Mucosa of descending colon (tissue), 3 donors: ENCODE measurements around the gene PTMS. TPM values are rescaled to one million over a fixed set of nuclear protein-coding genes. Genes with fewer than 3 reads are reported as not detected.

Experiments used
- ATAC-seq: fragments of 200-7000 bp; cut with Tn5 transposase; one replicate; pipeline ENCODE4 v1.9.1; 2020; ENCODE audit warnings: mild to moderate bottlenecking, moderate library complexity
- DNase-seq, 3 donors: peaks; one replicate each; pipeline ENCODE4 v3.0.0-alpha.2; 2020
- H3K36me3 ChIP-seq: fragments of 200-600 bp; one replicate; pipeline ENCODE4 v1.8.0; 2021; ENCODE audit warnings: low read depth, mild to moderate bottlenecking
- H3K4me1 ChIP-seq: fragments of 200-600 bp; one replicate; pipeline ENCODE4 v1.8.0; 2021; ENCODE audit warnings: low read depth, mild to moderate bottlenecking
- H3K4me3 ChIP-seq: fragments of 200-600 bp; one replicate; pipeline ENCODE4 v1.8.0; 2021; ENCODE audit warnings: mild to moderate bottlenecking
- H3K9me3 ChIP-seq: fragments of 200-600 bp; one replicate; pipeline ENCODE4 v1.8.0; 2021; ENCODE audit warnings: mild to moderate bottlenecking
- CTCF ChIP-seq: fragments of 200-600 bp; IDR thresholded peaks from one replicate; pipeline ENCODE4 v1.8.0; 2022; ENCODE audit warnings: antibody characterized with exemption, mild to moderate bottlenecking
- intact Hi-C, 2 donors: fragments of 100-400 bp; cut with DNase I in 1 of 2; cut with micrococcal nuclease in 1 of 2; formaldehyde crosslinking; loops; one replicate each; pipeline versions ENCODE4 v1.11.0 to v1.11.1; 2022; cut with DNase I, micrococcal nuclease
- total RNA-seq, 3 donors: library from RNA; stranded (reverse); fragmentation: NEBNext Ultra II Directional in 2 of 3; extraction: Animal tissue kit (Norgen Biotek cat#: 25700) in 2 of 3; gene quantifications; one replicate each; pipeline versions ENCODE4 v1.2.1 to v1.2.4, GENCODE V29; 2021 to 2023
- donor health status: DM: no; HTN: no; CAD: no; lungs with moderate emphysema.
- donor health status: DM: no; HTN: no; CAD: no.
- donor health status: DM: no; HTN: yes; CAD: no.

The PTMS gene
- total RNA-seq, 3 donors from 2014 or later, result 116 to 549 (median 122) TPM

GRCh38 chr12:6725350-6725749, 40.8 kb upstream of the PTMS start:
- Histone ChIP-seq H3K4me1 (no peaks in the 10 kb centered on the region), H3K36me3 (no peaks in the 10 kb centered on the region), H3K4me3 (no peak overlapping the region), H3K9me3 (no peaks in the 10 kb centered on the region)
- intact Hi-C loops, result no loop called here
- DNase-seq (no peak), ATAC-seq (no peak)
- TF ChIP-seq CTCF, result no peak

GRCh38 chr12:6729186-6729585, 37.0 kb upstream of the PTMS start:
- no peak for TF ChIP-seq CTCF
- ATAC-seq (no peak), DNase-seq (no peak)
- intact Hi-C loops, result no loop called here
- Histone ChIP-seq H3K9me3 (no peaks in the 10 kb centered on the region), H3K36me3 (peaks cover 7% of the 10 kb centered on the region), H3K4me1 (no peaks in the 10 kb centered on the region), H3K4me3 (no peak overlapping the region)

GRCh38 chr12:6730169-6730568, 36.0 kb upstream of the PTMS start:
- H3K36me3 ChIP-seq, result peaks cover 7% of the 10 kb centered on the region
- no peak for TF ChIP-seq CTCF

GRCh38 chr12:6734506-6735387, 31.4 kb upstream of the PTMS start:
- no peaks in the 10 kb centered on the region for H3K9me3 ChIP-seq
- H3K4me1 ChIP-seq, result no peaks in the 10 kb centered on the region
- ATAC-seq (peak; percentile 66), DNase-seq (no peak)
- peaks cover 7% of the 10 kb centered on the region for H3K36me3 ChIP-seq
- no peak overlapping the region for H3K4me3 ChIP-seq
- intact Hi-C loops, result loop anchor here in 1 of 2 donors (10.0 kb wide), 1 partner anchor 90 kb away; the partner anchor contains the start of genes GPR162 and P3H3
- TF ChIP-seq CTCF, result no peak

More at GRCh38 chr12:6730169-6730568, 36.0 kb upstream of the PTMS start:
- intact Hi-C loops, result loop anchor here in 1 of 2 donors (10.0 kb wide), 1 partner anchor 95 kb away; the partner anchor contains the start of genes GPR162 and P3H3
- ATAC-seq (no peak), DNase-seq (no peak)
- H3K4me3 ChIP-seq, result no peak overlapping the region
- H3K4me1 ChIP-seq, result no peaks in the 10 kb centered on the region
- no peaks in the 10 kb centered on the region for H3K9me3 ChIP-seq

- DNase-seq, result peak in 2 of 3 donors; percentile 72 to 82
- Histone ChIP-seq H3K36me3 (peaks cover 4% of the 10 kb centered on the region), H3K4me3 (no peak overlapping the region), H3K9me3 (no peaks in the 10 kb centered on the region), H3K4me1 (no peaks in the 10 kb centered on the region)
- ATAC-seq, result peak; percentile 92
- TF ChIP-seq CTCF, result peak; percentile 32
- intact Hi-C loops, result loop anchor here in 1 of 2 donors (10.0 kb wide), 1 partner anchor 89 kb away; the partner anchor contains the start of genes GPR162 and P3H3
Measured at GRCh38 chr12:6735448-6736191, 30.5 kb upstream of the PTMS start.
